Natural killer cell treated with Interleukin-12 subunit alpha and Interleukin-12 subunit beta and Interleukin-15 and Interleukin-18, amount 100 ng/mL, for 72 hours (primary cell): ENCODE results near the gene PKP4. TPM values are rescaled to one million over a fixed set of nuclear protein-coding genes. Genes with fewer than 3 reads are reported as not detected.

Source experiments
- ATAC-seq, 2 donors: fragments of 150-1000 bp; cut with Tn5 transposase in 1 of 2; sonication (Bioruptor Pico), chemical (Tn5 transposase) in 1 of 2; 2 replicates each; pipeline ENCODE4 v1.10.0; 2021
- DNase-seq: peaks from one replicate; pipeline ENCODE4 v3.0.0; 2022; ENCODE audit warnings: low spot score
- H3K27ac Mint-ChIP-seq, 2 donors: 1 replicate in 1 of 2; 2 replicates in 1 of 2; pipeline ENCODE4 v1.8.0; 2022; ENCODE audit warnings: mixed read lengths in 2 of 2, mild to moderate bottlenecking in 1 of 2, moderate library complexity in 1 of 2
- H3K27me3 Mint-ChIP-seq, 2 donors: 1 replicate in 1 of 2; 2 replicates in 1 of 2; pipeline ENCODE4 v1.8.0; 2022; ENCODE audit warnings: mixed read lengths in 2 of 2
- H3K36me3 Mint-ChIP-seq: one replicate; pipeline ENCODE4 v1.8.0; 2022; ENCODE audit warnings: mixed read lengths
- H3K4me1 Mint-ChIP-seq, 2 donors: 1 replicate in 1 of 2; 2 replicates in 1 of 2; pipeline ENCODE4 v1.8.0; 2022; ENCODE audit warnings: low read depth in 2 of 2, mixed read lengths in 2 of 2, mild to moderate bottlenecking in 1 of 2
- H3K4me3 Mint-ChIP-seq: one replicate; pipeline ENCODE4 v1.8.0; 2022; ENCODE audit warnings: mixed read lengths
- H3K9me3 Mint-ChIP-seq: 2 replicates; pipeline ENCODE4 v1.8.0; 2022; ENCODE audit warnings: mixed read lengths
- total RNA-seq, 2 donors: library from RNA; stranded (reverse); gene quantifications; one replicate each; pipeline ENCODE4 v1.2.3, GENCODE V29; 2022

Gene PKP4
- total RNA-seq, 2 donors from 2014 or later: 16.9 to 54.4 TPM

DNA sequence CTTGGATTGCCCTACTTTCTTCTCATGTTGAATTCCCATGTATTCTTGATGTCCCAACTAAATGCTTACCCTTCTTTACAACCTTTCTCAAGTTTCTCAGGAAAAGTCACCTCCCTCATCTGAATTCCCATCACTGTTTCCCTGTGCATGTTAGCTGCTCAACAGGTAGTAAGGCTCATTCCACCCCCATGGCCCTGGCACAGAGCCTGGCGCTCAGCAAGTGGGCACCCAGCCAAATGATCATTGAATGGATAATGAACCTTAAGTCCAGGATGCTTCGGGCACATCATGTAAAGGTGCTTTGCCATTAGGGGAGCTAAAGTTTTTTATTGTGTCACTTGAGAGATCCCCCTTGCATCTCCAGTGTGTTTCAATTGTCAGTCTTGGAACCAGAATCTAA, 124.0 kb downstream of the PKP4 start:
- ATAC-seq: no peak
- Mint-ChIP-seq H3K27me3 (no peaks in the 10 kb centered on the region), H3K36me3 (no peaks in the 10 kb centered on the region)

DNA sequence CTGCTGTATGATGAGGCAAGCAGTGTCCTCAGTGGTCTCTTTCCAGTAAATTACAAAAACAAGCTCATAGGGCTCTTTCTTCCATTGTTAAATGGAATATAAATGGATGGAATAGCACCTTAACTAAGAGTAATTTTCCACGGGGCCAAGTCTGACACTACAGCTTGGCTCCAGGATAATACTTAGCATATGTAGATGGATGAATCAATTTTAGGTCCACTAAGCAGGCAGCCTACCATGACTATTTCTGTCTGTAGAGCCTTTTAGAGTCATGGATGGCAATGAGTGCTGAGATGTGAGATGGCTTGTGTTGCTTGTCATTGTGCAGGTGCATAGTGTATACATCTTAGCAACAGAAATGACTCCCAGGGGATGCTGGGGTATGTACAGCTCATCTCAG, 125.9 kb downstream of the PKP4 start:
- H3K4me3 Mint-ChIP-seq: no peak overlapping the region
- H3K4me1 Mint-ChIP-seq: no peaks in the 10 kb centered on the region
- H3K36me3 Mint-ChIP-seq: no peaks in the 10 kb centered on the region
- no peaks in the 10 kb centered on the region for H3K9me3 Mint-ChIP-seq
- no peaks in the 10 kb centered on the region for H3K27me3 Mint-ChIP-seq
- no peak for DNase-seq
- no peak overlapping the region for H3K27ac Mint-ChIP-seq
- no peak for ATAC-seq

More for the DNA sequence above, 124.0 kb downstream of the PKP4 start:
- Mint-ChIP-seq H3K4me1 (no peaks in the 10 kb centered on the region), H3K27ac (no peak overlapping the region), H3K4me3 (no peak overlapping the region), H3K9me3 (no peaks in the 10 kb centered on the region)
- no peak for DNase-seq

DNA sequence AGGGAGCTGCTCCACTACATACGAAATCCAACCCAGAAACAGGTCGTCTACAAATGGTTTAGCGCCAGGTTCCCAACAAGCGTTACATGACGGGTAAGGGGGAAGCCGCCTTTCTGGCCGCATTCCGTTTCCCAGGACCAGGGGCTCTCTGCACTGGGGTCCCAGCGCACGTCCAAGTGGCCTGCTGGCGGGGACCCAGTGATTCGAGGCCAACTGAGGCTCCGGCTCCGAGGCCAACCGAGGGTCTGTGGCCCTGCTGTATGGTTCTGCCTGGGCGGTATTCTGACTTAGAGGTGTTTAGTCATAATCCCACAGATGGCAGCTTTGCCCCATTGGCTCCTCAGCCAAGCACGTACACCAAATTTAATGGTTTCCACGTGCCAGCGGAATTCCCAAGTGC, 127.2 kb downstream of the PKP4 start:
- no peak for ATAC-seq
- no peaks in the 10 kb centered on the region for H3K27me3 Mint-ChIP-seq
- no peak overlapping the region for H3K4me3 Mint-ChIP-seq
- no peak for DNase-seq
- H3K27ac Mint-ChIP-seq: no peak overlapping the region
- H3K9me3 Mint-ChIP-seq: no peaks in the 10 kb centered on the region
- H3K36me3 Mint-ChIP-seq: no peaks in the 10 kb centered on the region
- H3K4me1 Mint-ChIP-seq: no peaks in the 10 kb centered on the region

DNA sequence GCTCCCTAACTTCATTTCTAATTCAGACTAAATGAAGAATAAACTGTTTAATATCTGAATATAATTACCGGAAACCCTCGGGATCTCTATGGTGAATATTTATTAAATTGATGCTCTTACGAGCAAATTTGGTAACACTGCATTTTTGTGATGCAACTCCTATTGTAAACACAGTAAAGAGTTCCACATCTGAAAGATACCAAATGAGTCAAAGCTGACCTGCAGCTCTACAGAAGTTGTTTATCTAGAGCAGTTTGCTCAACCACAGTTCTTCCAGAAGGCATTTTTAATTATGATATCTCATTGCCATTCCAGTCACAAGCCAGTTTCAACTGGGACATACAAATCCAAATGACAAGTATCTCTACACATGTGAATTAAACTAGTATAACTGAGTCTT, 129.7 kb downstream of the PKP4 start:
- Mint-ChIP-seq H3K27ac (no peak overlapping the region), H3K27me3 (no peaks in the 10 kb centered on the region), H3K36me3 (no peaks in the 10 kb centered on the region), H3K4me3 (no peak overlapping the region), H3K4me1 (no peaks in the 10 kb centered on the region), H3K9me3 (no peaks in the 10 kb centered on the region)
- no peak for ATAC-seq
- DNase-seq: no peak

DNA sequence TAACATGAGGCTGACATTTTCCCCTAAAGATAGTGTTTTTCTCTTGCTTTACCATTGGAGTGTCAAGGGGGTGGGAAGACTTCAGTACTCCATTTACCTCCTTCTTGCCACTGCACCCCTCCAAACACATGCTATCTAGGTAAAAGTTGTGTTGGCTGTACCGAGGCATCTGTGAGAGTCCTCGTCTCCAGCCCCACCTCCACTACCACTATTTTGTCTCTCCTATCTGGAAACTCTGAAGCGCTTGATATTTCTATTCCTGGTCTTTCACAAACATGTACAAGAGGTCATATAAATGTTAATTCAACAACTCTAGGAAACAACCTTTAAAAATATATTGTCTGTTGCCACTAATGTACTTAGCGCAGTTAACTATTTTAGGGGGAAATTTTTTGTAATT, 132.6 kb downstream of the PKP4 start:
- no peak for DNase-seq
- Mint-ChIP-seq H3K4me3 (no peak overlapping the region), H3K27me3 (no peaks in the 10 kb centered on the region), H3K36me3 (no peaks in the 10 kb centered on the region), H3K4me1 (no peaks in the 10 kb centered on the region), H3K9me3 (no peaks in the 10 kb centered on the region), H3K27ac (no peak overlapping the region)
- no peak for ATAC-seq

DNA sequence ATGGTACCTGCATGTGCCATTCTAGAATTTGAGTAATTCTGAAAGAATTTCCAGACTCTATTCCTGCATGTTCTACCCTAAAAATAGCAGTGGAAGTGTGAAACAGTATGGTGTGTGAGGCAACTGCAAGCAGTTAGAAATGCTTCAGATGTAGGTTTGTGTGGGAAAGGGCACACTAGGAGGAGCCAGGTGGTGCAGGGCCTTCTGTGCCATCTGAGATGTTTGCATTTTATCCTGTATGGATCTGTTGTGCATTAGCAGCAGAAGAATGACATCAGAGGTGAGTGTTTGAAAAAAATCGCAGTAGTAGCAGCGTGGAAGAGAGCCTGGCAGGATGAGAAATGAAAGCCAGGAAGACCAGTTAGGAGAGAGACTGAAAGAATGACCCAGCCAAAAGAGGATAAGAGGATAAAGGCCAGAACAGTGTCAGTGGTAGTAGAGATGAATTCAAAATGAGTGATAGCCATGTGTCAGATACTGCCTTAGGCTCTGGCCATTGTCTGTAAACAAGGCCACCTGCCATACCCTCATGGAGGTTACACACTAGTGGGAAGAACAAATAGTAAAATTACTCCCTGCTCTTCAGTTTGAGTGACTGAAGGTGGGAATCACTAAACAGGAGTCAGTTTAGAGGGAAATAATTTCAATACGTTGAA, 142.2 kb downstream of the PKP4 start:
- Mint-ChIP-seq H3K27me3 (peaks cover 0 to 2% of the 10 kb centered on the region in 2 donors), H3K4me3 (no peak overlapping the region), H3K9me3 (no peaks in the 10 kb centered on the region), H3K4me1 (no peaks in the 10 kb centered on the region), H3K27ac (no peak overlapping the region), H3K36me3 (no peaks in the 10 kb centered on the region)
- no peak for DNase-seq
- no peak for ATAC-seq

DNA sequence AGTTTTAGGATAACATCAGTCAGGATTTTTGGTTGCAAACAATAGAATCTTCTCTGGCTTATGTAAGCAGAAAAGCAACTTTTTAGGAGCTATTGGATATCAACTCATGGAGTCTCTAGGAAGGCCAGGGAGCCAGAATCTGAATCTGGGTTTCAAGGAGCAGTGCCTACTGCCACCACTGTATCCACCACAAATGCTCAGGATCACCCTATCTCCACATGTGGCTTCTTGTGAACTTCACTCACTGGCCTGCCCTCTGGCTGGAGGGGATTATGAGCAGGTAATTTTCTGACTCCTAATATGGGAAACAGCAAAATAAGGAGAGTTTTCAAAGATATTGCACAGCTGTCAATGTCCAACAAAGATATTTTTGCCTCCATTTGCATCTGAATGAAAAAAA, 142.9 kb downstream of the PKP4 start:
- H3K27me3 Mint-ChIP-seq: peaks cover 0 to 2% of the 10 kb centered on the region in 2 donors

DNA sequence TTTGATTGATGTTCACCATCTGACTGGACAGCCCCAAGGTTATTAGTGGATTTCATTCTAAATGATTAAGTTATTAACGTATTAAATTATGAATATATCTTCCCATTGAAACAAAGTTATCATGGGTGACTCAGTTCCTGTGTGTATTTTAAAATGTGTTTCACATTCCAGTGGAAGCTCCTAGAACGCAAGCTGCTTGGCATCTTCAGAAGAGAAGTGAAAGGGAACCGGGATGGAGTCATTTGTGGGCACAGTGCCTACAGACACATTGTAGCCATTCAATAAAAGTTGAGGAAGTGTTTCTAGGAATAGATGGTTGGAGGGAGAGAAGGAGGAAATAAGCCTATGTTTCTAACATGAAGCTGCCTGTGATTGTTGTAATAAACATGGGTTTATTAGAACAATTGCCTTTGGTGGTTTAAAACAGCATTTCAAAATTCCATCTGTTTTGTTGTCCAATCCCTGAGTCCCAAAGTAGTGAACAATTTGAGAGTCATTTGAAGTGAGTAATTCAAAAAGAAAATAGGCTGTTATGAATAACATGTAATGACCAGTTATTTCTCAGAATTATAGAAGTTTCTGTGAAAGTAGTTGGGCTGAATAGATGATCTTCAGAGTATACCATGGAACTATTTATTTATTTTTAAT, 143.5 kb downstream of the PKP4 start:
- H3K36me3 Mint-ChIP-seq: no peaks in the 10 kb centered on the region
- H3K4me3 Mint-ChIP-seq: no peak overlapping the region
- H3K27me3 Mint-ChIP-seq: peaks cover 0 to 2% of the 10 kb centered on the region in 2 donors
- no peak for ATAC-seq
- H3K4me1 Mint-ChIP-seq: no peaks in the 10 kb centered on the region
- no peak overlapping the region for H3K27ac Mint-ChIP-seq
- DNase-seq: no peak
- H3K9me3 Mint-ChIP-seq: no peaks in the 10 kb centered on the region

More for the DNA sequence above, 142.9 kb downstream of the PKP4 start:
- Mint-ChIP-seq H3K9me3 (no peaks in the 10 kb centered on the region), H3K4me3 (no peak overlapping the region), H3K27ac (no peak overlapping the region), H3K4me1 (no peaks in the 10 kb centered on the region), H3K36me3 (no peaks in the 10 kb centered on the region)
- DNase-seq (no peak), ATAC-seq (no peak)

- ATAC-seq (no peak), DNase-seq (no peak)
- H3K4me1 Mint-ChIP-seq: no peaks in the 10 kb centered on the region
- H3K9me3 Mint-ChIP-seq: no peaks in the 10 kb centered on the region
- peaks cover 0 to 2% of the 10 kb centered on the region in 2 donors for H3K27me3 Mint-ChIP-seq
- no peak overlapping the region for H3K27ac Mint-ChIP-seq
- no peak overlapping the region for H3K4me3 Mint-ChIP-seq
- no peaks in the 10 kb centered on the region for H3K36me3 Mint-ChIP-seq
Observed at GRCh38 chr2:158602027-158602426, 145.3 kb downstream of the PKP4 start.

DNA sequence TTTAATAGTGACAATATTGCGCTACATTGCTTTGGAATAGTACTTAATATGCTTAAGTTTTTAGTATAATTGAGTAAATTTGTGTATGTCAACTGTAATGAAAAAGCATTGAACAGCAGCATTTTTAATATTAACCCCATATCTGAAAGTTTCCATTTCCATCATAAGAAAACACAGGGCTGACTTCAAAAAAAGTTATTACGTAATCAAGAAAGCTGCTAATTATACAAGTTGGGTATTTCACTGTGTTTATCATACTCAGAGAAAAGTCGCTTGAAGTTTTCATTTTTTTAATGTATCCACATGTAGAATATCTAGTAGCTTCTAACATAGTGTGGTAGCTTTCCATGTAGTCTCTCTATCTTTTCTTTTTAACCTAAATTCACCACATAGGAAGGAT, 146.5 kb downstream of the PKP4 start:
- Mint-ChIP-seq H3K4me1 (no peaks in the 10 kb centered on the region), H3K27me3 (peaks cover 0 to 2% of the 10 kb centered on the region in 2 donors), H3K9me3 (no peaks in the 10 kb centered on the region), H3K4me3 (no peak overlapping the region), H3K27ac (no peak overlapping the region), H3K36me3 (no peaks in the 10 kb centered on the region)
- DNase-seq (no peak), ATAC-seq (no peak)

DNA sequence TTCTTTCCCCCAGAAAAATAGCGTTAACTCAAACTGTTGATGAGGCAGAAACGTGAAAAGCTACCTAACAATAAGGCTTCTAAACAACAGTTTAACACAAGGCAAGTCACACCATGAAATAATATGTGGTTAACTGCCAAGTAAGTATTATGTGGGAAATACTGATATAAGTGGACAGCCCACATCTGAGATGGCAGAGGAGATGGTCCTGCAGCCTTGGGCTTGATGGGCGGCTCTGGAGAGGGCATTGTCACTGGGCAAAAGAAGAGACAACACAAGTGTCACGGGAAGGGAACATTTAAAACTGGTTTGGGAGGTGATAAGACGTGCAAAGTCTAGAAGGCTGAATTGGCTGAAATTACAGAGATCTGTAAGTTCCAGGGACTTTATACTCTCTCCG, 147.2 kb downstream of the PKP4 start:
- H3K27me3 Mint-ChIP-seq: peaks cover 0 to 2% of the 10 kb centered on the region in 2 donors
- no peaks in the 10 kb centered on the region for H3K9me3 Mint-ChIP-seq
- H3K4me3 Mint-ChIP-seq: no peak overlapping the region
- H3K36me3 Mint-ChIP-seq: no peaks in the 10 kb centered on the region
- ATAC-seq (no peak), DNase-seq (no peak)
- H3K4me1 Mint-ChIP-seq: no peaks in the 10 kb centered on the region
- H3K27ac Mint-ChIP-seq: no peak overlapping the region

DNA sequence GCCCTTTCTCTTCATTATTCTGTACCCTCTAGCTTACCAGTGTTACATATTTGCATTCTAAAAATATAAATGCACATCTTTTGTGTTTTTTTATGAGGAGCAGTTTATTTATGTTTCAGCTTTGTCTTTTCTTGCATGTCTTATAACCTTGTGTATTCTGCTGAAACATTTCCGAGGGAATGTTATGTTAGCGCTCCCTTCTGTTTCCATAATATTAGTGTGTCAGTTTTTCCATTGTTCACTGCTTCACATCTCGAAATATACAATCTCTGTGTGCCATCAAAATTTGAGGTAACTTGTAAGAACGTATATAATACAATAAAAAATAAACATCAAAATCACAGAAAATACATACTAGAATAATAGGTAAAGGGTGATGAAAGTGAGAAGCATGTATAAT, 153.3 kb downstream of the PKP4 start:
- Mint-ChIP-seq H3K9me3 (no peaks in the 10 kb centered on the region), H3K36me3 (no peaks in the 10 kb centered on the region), H3K27ac (no peak overlapping the region), H3K27me3 (no peaks in the 10 kb centered on the region), H3K4me1 (no peaks in the 10 kb centered on the region), H3K4me3 (no peak overlapping the region)
- DNase-seq (no peak), ATAC-seq (no peak)

GRCh38 chr2:158616480-158617000, 159.8 kb downstream of the PKP4 start:
- no peaks in the 10 kb centered on the region for H3K4me1 Mint-ChIP-seq
- H3K27ac Mint-ChIP-seq: no peak overlapping the region
- DNase-seq: no peak
- no peak for ATAC-seq
- no peak overlapping the region for H3K4me3 Mint-ChIP-seq
- H3K9me3 Mint-ChIP-seq: no peaks in the 10 kb centered on the region
- H3K27me3 Mint-ChIP-seq: no peaks in the 10 kb centered on the region
- peaks cover 4% of the 10 kb centered on the region for H3K36me3 Mint-ChIP-seq

DNA sequence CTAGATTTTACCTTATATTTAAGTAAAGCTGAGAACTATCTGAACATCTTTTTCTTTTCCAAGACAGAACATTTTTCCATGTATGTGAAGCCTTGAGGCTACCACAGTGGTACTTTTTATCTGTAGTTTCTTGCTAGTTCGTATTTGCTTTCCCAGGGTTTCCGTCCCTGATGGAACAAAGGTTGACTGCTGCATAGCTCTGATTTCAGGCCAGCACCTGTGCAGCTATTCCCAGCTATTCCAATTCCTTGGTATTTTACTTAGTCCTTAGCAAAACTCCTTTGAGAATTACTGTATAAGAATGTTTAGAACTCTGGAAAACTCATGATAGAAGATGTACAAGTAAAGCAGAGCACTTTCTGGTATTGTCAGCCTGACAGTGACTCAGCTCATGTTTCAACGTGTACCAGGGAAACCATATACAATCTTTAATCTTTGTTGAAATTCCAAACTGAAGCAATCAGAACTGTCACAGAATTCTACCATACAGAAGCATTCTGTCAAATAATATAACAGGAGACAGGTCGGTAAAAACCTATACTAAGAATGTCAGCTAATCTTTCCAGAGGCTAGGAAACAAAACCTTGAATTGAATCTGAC, 162.2 kb downstream of the PKP4 start:
- Mint-ChIP-seq H3K4me3 (no peak overlapping the region), H3K9me3 (no peaks in the 10 kb centered on the region), H3K4me1 (no peaks in the 10 kb centered on the region), H3K27me3 (no peaks in the 10 kb centered on the region), H3K27ac (no peak overlapping the region), H3K36me3 (peaks cover 8% of the 10 kb centered on the region)
- ATAC-seq (no peak), DNase-seq (no peak)
